A549 (cell line): Measurements from ENCODE around the gene PTPN4. TPM values are rescaled to one million over a fixed set of nuclear protein-coding genes. Genes with fewer than 3 reads are reported as not detected.

ENCODE experiments used
- ATAC-seq, 2 experiments: fragments of 200-7000 bp in 1 of 2; fragments of >200 bp in 1 of 2; cut with Nextera tagmentation in 1 of 2; cut with Tn5 transposase in 1 of 2; 3 replicates each; pipeline versions ENCODE4 v1.8.0 to v1.9.1; 2018 to 2020; ENCODE audit warnings: mild to moderate bottlenecking in 1 of 2, moderate library complexity in 1 of 2
- CTCF ChIA-PET: fragments of 300-600 bp; sonication (Branson Sonifier 250); formaldehyde crosslinking; extraction: SDS; loops from one replicate; lab custom pipeline; 2021; ENCODE audit warnings: antibody characterized with exemption, inconsistent platforms; lab: Yijun Ruan, JAX
- POLR2A ChIA-PET: fragments of 350-600 bp; formaldehyde crosslinking; extraction: SDS; loops from one replicate; lab custom pipeline; 2021; ENCODE audit warnings: antibody characterized with exemption, inconsistent platforms; lab: Yijun Ruan, JAX
- DNase-seq, 2 experiments: peaks; one replicate each; pipeline versions ENCODE4 v3.0.0 to v3.0.0-alpha.2; 2011 to 2016; ENCODE audit warnings: low read depth in 1 of 2, low spot score in 1 of 2
- FAIRE-seq: peaks from 2 replicates; lab custom pipeline; 2011; peaks lifted over from hg19 to GRCh38; lab: Jason Lieb, UNC
- H3K27ac ChIP-seq, 2 experiments: fragments of >200 bp; sonication (Bioruptor Twin); formaldehyde crosslinking; 3 replicates each; pipeline ENCODE4 v1.5.1; 2016 to 2017
- H3K4me1 ChIP-seq: fragments of >200 bp; sonication (Bioruptor Twin); formaldehyde crosslinking; 3 replicates; pipeline ENCODE4 v1.6.1; 2016
- H3K4me2 ChIP-seq: fragments of >200 bp; sonication (Bioruptor Twin); formaldehyde crosslinking; 3 replicates; pipeline ENCODE4 v1.6.1; 2016
- H3K4me3 ChIP-seq: fragments of >200 bp; sonication (Bioruptor Twin); formaldehyde crosslinking; 3 replicates; pipeline ENCODE4 v1.5.1; 2016
- H3K9me3 ChIP-seq: fragments of >200 bp; sonication (Bioruptor Twin); formaldehyde crosslinking; 3 replicates; pipeline ENCODE4 v1.6.1; 2016
- CEBPB ChIP-seq, 2 experiments: fragments of >200 bp in 1 of 2; sonication (Bioruptor Twin) in 1 of 2; formaldehyde crosslinking in 1 of 2; IDR thresholded peaks; 2 replicates each; pipeline ENCODE4 v1.6.1; 2012 to 2016
- EHF ChIP-seq: fragments of 250-450 bp; sonication (Bioruptor Pico); IDR thresholded peaks from 2 replicates; pipeline ENCODE4 v1.5.0; 2020; ENCODE audit warnings: mild to moderate bottlenecking
- EHMT2 ChIP-seq: fragments of 200-600 bp; sonication (generic); IDR thresholded peaks from 2 replicates; pipeline ENCODE4 v1.6.1; 2016; ENCODE audit warnings: antibody characterized with exemption, low read depth, mild to moderate bottlenecking, moderate library complexity
- EP300 ChIP-seq, 2 experiments: fragments of >200 bp; sonication (Bioruptor Twin); formaldehyde crosslinking; IDR thresholded peaks; 2 replicates in 1 of 2; 3 replicates in 1 of 2; pipeline ENCODE4 v1.6.1; 2016 to 2017
- FOSL2 ChIP-seq, 2 experiments: fragments of 450-650 bp in 1 of 2; fragments of >200 bp in 1 of 2; sonication (Bioruptor Twin) in 1 of 2; formaldehyde crosslinking; IDR thresholded peaks; 2 replicates each; pipeline versions ENCODE4 v1.5.0 to v1.6.1; 2016 to 2020; ENCODE audit warnings: mild to moderate bottlenecking in 1 of 2, moderate library complexity in 1 of 2
- GATA3 ChIP-seq: IDR thresholded peaks from 2 replicates; pipeline ENCODE4 v1.6.1; 2012; ENCODE audit warnings: borderline replicate concordance
- HDAC2 ChIP-seq: fragments of 200-600 bp; sonication (generic); IDR thresholded peaks from 2 replicates; pipeline ENCODE4 v1.6.1; 2016
- HEYL ChIP-seq: fragments of 250-450 bp; sonication (Bioruptor Pico); IDR thresholded peaks from 2 replicates; pipeline ENCODE4 v1.8.0; 2021; ENCODE audit warnings: mild to moderate bottlenecking, moderate library complexity
- JUN ChIP-seq, 2 experiments: fragments of >200 bp; sonication (Bioruptor Twin); formaldehyde crosslinking; IDR thresholded peaks; 2 replicates in 1 of 2; 3 replicates in 1 of 2; pipeline ENCODE4 v1.6.1; 2016 to 2017
- KDM1A ChIP-seq: fragments of 200-600 bp; sonication (generic); IDR thresholded peaks from 2 replicates; pipeline ENCODE4 v1.6.1; 2016; ENCODE audit warnings: low read depth, mild to moderate bottlenecking
- MAFK ChIP-seq: fragments of 450-650 bp; IDR thresholded peaks from 2 replicates; pipeline ENCODE4 v1.6.1; 2014; ENCODE audit not compliant: partially characterized antibody
- MYC ChIP-seq: IDR thresholded peaks from 2 replicates; pipeline ENCODE4 v1.6.1; 2012; ENCODE audit warnings: mild to moderate bottlenecking, inconsistent platforms, low read length, improper control_type of control experiment, borderline replicate concordance
- POLR2A ChIP-seq: IDR thresholded peaks from 2 replicates; pipeline ENCODE4 v1.6.1; 2012; ENCODE audit warnings: mild to moderate bottlenecking, low read length
- POLR2AphosphoS2 ChIP-seq: conservative IDR thresholded peaks from 2 replicates; pipeline ENCODE4 v1.6.1; 2012; ENCODE audit warnings: low read length, improper control_type of control experiment, inconsistent platforms
- SMC3 ChIP-seq: fragments of >200 bp; sonication (Bioruptor Twin); formaldehyde crosslinking; IDR thresholded peaks from 3 replicates; pipeline ENCODE4 v1.6.1; 2018; ENCODE audit warnings: inconsistent platforms
- SREBF2 ChIP-seq: fragments of 450-650 bp; IDR thresholded peaks from 2 replicates; pipeline ENCODE4 v1.6.1; 2014; ENCODE audit warnings: mild to moderate bottlenecking, moderate library complexity
- TP53 ChIP-seq: fragments of 250-450 bp; sonication (Bioruptor Pico); IDR thresholded peaks from 2 replicates; pipeline ENCODE4 v1.5.0; 2021; ENCODE audit warnings: mild to moderate bottlenecking, moderate library complexity
- ZSCAN20 ChIP-seq: fragments of 250-450 bp; sonication (Bioruptor Pico); IDR thresholded peaks from 2 replicates; pipeline ENCODE4 v1.8.0; 2022; ENCODE audit warnings: mild to moderate bottlenecking, moderate library complexity
- WGBS: methylation state at CpG from one replicate; pipeline ENCODE4 v1.1.6; 2017; ENCODE audit errors: missing lambda C conversion rate; 5-methylcytosine and 5-hydroxymethylcytosine counted together
- polyA plus RNA-seq, 4 experiments: library from polyadenylated mRNA; depleted of rRNA in 3 of 4; stranded (reverse); fragments of >200 nt; fragmentation: RNase III in 1 of 4; extraction: RNeasy Plus Mini Kit Qiagen cat#74134 plus additional on column Dnase treatment in 1 of 4; gene quantifications; 2 replicates in 3 of 4; 3 replicates in 1 of 4; pipeline ENCODE4 v1.2.3, GENCODE V29; 2011 to 2017
- TF ChIP-seq, protein P1 (sequence below): fragments of >200 bp; sonication (Bioruptor Twin); formaldehyde crosslinking; IDR thresholded peaks from 3 replicates; pipeline ENCODE4 v1.5.1; 2016
- TF ChIP-seq, protein P2 (sequence below): IDR thresholded peaks from 2 replicates; pipeline ENCODE4 v1.6.1; 2012

PTPN4 gene
- polyA plus RNA-seq, 2 of the 4 experiments (the other 2 are of a cell fraction): 14.5 to 36.6 TPM

DNA sequence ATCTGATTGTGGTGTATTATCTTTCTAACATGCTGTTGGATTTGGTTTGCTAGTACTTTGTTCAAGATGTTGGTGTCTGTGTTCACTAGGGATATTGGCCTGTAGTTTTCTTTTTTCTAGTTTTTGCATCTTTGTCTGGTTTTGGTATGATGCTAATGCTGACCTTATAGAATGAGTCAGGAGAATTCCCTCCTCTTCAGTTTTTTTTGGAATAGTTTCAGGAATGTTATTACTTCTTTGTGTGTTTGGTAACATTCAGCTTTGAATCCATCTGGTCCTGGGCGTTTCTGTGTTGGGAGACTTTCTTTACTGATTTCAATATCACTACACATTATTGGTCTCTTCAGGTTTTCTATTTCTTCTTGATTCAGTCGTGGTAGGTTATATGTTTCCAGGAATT lies 129.0 kb downstream of the PTPN4 start:
- ATAC-seq (no peak), FAIRE-seq (no peak), DNase-seq (no peak)
- no peaks in the 10 kb centered on the region for H3K4me1 ChIP-seq
- 76% methylated on average over 2 of the region's 2 CpGs for WGBS
- ChIA-PET POLR2A (no interaction called here), CTCF (no interaction called here)
- no peak overlapping the region for H3K27ac ChIP-seq
- no peak overlapping the region for H3K4me3 ChIP-seq
- H3K9me3 ChIP-seq: peaks cover 12% of the 10 kb centered on the region; the same call in 2 of the 3 replicates
- no peak overlapping the region for H3K4me2 ChIP-seq
- TF ChIP-seq EHMT2: no peak
- no peak for TF ChIP-seq HDAC2
- TF ChIP-seq CEBPB (IDR thresholded peaks at IDR 0.05): no peak
- TF ChIP-seq POLR2A: no peak
- no peak for TF ChIP-seq EHF (CRISPR knock-in tag)
- TF ChIP-seq SREBF2: no peak
- TF ChIP-seq HEYL (CRISPR knock-in tag): no peak
- no peak for TF ChIP-seq MAFK
- TF ChIP-seq SMC3: no peak
- no peak for TF ChIP-seq POLR2AphosphoS2
- TF ChIP-seq KDM1A: no peak
- no peak for TF ChIP-seq MYC
- TF ChIP-seq FOSL2 (IDR thresholded peaks at IDR 0.05): no peak
- TF ChIP-seq FOSL2 (CRISPR knock-in tag; IDR thresholded peaks at IDR 0.05): no peak

DNA sequence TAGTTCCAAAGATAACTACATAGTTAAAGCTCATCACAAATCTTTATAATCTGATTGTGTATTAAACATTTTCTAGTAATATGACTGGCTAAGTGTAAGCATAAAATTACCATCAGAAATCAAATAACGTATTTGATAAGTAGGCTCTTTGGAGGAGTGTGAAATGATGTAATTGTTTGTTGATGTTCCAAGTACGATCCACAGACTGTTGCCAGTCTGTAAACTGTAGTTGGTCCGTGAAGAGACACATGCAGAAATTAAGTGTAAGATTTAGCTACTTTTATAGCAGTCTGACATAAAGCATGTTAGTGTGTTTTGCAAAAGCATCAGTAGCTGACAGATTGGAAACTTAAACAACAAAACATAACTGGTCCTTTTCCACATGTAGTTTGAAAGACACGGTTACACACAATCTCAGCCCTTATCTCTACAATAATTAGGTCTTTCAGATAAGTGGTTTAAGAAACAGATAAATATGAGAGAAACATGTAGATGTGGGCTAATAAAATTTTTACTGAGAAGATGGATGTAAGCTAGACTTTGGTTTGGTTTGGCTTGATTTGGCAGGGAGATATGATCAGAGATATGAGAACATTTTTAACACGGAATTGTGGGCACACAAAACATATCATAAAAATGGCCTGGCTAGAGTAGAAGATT lies 138.1 kb downstream of the PTPN4 start:
- FAIRE-seq (no peak), ATAC-seq (no peak), DNase-seq (no peak)
- ChIA-PET CTCF (no interaction called here), POLR2A (no interaction called here)
- WGBS: 91% methylated on average over 5 of the region's 5 CpGs
- Histone ChIP-seq H3K27ac (no peak overlapping the region), H3K9me3 (no peaks in the 10 kb centered on the region), H3K4me3 (no peak overlapping the region), H3K4me2 (no peak overlapping the region), H3K4me1 (no peaks in the 10 kb centered on the region)
- no peak for TF ChIP-seq KDM1A
- TF ChIP-seq GATA3: no peak
- TF ChIP-seq, protein P1, sequence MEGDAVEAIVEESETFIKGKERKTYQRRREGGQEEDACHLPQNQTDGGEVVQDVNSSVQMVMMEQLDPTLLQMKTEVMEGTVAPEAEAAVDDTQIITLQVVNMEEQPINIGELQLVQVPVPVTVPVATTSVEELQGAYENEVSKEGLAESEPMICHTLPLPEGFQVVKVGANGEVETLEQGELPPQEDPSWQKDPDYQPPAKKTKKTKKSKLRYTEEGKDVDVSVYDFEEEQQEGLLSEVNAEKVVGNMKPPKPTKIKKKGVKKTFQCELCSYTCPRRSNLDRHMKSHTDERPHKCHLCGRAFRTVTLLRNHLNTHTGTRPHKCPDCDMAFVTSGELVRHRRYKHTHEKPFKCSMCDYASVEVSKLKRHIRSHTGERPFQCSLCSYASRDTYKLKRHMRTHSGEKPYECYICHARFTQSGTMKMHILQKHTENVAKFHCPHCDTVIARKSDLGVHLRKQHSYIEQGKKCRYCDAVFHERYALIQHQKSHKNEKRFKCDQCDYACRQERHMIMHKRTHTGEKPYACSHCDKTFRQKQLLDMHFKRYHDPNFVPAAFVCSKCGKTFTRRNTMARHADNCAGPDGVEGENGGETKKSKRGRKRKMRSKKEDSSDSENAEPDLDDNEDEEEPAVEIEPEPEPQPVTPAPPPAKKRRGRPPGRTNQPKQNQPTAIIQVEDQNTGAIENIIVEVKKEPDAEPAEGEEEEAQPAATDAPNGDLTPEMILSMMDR: no peak
- no peak for TF ChIP-seq EP300 (IDR thresholded peaks at IDR 0.05)
- TF ChIP-seq JUN (IDR thresholded peaks at IDR 0.05): no peak
- TF ChIP-seq CEBPB (IDR thresholded peaks at IDR 0.05): no peak
- TF ChIP-seq, protein P2, sequence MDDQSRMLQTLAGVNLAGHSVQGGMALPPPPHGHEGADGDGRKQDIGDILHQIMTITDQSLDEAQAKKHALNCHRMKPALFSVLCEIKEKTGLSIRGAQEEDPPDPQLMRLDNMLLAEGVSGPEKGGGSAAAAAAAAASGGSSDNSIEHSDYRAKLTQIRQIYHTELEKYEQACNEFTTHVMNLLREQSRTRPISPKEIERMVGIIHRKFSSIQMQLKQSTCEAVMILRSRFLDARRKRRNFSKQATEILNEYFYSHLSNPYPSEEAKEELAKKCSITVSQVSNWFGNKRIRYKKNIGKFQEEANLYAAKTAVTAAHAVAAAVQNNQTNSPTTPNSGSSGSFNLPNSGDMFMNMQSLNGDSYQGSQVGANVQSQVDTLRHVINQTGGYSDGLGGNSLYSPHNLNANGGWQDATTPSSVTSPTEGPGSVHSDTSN: no peak
- no peak for TF ChIP-seq ZSCAN20 (CRISPR knock-in tag)

DNA sequence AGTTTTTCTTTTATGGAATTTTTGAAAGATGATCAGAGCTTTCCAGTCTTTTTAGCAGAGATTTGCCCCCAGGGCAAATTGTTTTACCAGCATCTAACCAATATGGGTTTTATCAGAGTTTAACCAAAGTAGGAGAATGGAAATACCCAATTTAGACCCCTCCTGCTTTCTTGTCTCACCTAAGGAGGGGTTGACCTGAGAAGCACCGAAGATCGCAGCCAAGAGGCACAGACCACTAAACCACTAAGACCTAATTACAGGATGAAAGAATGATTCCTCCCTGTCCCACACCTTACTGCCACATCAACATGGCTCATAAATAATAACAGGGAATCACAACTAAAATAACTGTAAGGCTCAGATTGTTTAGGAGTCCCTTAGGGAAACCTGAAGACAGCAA lies 141.3 kb downstream of the PTPN4 start:
- H3K4me2 ChIP-seq: no peak overlapping the region
- no peak for FAIRE-seq
- CTCF ChIA-PET: no interaction called here
- H3K4me3 ChIP-seq: no peak overlapping the region
- no peak overlapping the region for H3K27ac ChIP-seq
- no peaks in the 10 kb centered on the region for H3K4me1 ChIP-seq
- no peak for DNase-seq
- TF ChIP-seq CEBPB (IDR thresholded peaks at IDR 0.05) (no peak), TP53 (CRISPR knock-in tag) (no peak)
- TF ChIP-seq, all 56 proteins: peak for 0
- no peak for ATAC-seq
- WGBS: 88% methylated on average over 2 of the region's 2 CpGs
- H3K9me3 ChIP-seq: no peaks in the 10 kb centered on the region
- POLR2A ChIA-PET: no interaction called here
